Type B pancreatic cell (in vitro differentiated cells): ENCODE measurements around the gene CDK16. TPM values are rescaled to one million over a fixed set of nuclear protein-coding genes. Genes with fewer than 3 reads are reported as not detected.

ENCODE experiments used
- DNase-seq: peaks from one replicate; pipeline ENCODE4 v3.0.0; 2021; ENCODE audit warnings: mixed read lengths; ENCODE audit not compliant: unreplicated experiment; ENCODE audit errors: extremely low spot score
- H3K27ac Mint-ChIP-seq: 2 replicates; pipeline ENCODE4 v1.8.0; 2021; ENCODE audit warnings: mild to moderate bottlenecking, mixed read lengths
- H3K27me3 Mint-ChIP-seq: 2 replicates; pipeline ENCODE4 v1.8.0; 2021; ENCODE audit warnings: mixed read lengths
- H3K36me3 Mint-ChIP-seq: 2 replicates; pipeline ENCODE4 v1.8.0; 2021; ENCODE audit warnings: mixed read lengths
- H3K4me1 Mint-ChIP-seq: one replicate; pipeline ENCODE4 v1.8.0; 2021; ENCODE audit warnings: mixed read lengths; ENCODE audit not compliant: unreplicated experiment
- H3K4me3 Mint-ChIP-seq: 2 replicates; pipeline ENCODE4 v1.8.0; 2021; ENCODE audit warnings: mild to moderate bottlenecking, mixed read lengths
- H3K9me3 Mint-ChIP-seq: 2 replicates; pipeline ENCODE4 v1.8.0; 2021; ENCODE audit warnings: mixed read lengths
- CTCF ChIP-seq: fragments of 200-600 bp; sonication (generic); conservative IDR thresholded peaks from 2 replicates; pipeline ENCODE4 v1.5.0; 2021; ENCODE audit warnings: antibody characterized with exemption, mild to moderate bottlenecking
- total RNA-seq: library from RNA; stranded (reverse); gene quantifications from 2 replicates; pipeline ENCODE4 v1.2.1, GENCODE V29; 2021; ENCODE audit warnings: low replicate concordance

CDK16 gene
- total RNA-seq, 1 donor from 2014 or later, result 234 TPM

GRCh38 chrX:47235691-47236103, 17.2 kb downstream of the CDK16 start:
- TF ChIP-seq CTCF, result no peak
- peaks cover 9% of the 10 kb centered on the region for H3K36me3 Mint-ChIP-seq
- H3K4me3 Mint-ChIP-seq, result peak overlapping the region; percentile 78
- no peaks in the 10 kb centered on the region for H3K27me3 Mint-ChIP-seq
- H3K27ac Mint-ChIP-seq, result peak overlapping the region; percentile 100
- peaks cover 34% of the 10 kb centered on the region for H3K4me1 Mint-ChIP-seq
- no peaks in the 10 kb centered on the region for H3K9me3 Mint-ChIP-seq
- DNase-seq, result no peak

- Mint-ChIP-seq H3K36me3 (peaks cover 28% of the 10 kb centered on the region), H3K4me1 (peaks cover 22% of the 10 kb centered on the region), H3K9me3 (no peaks in the 10 kb centered on the region), H3K27ac (no peak overlapping the region), H3K27me3 (no peaks in the 10 kb centered on the region), H3K4me3 (no peak overlapping the region)
- no peak for TF ChIP-seq CTCF
- DNase-seq, result no peak
Measured at GRCh38 chrX:47239199-47239598, 20.7 kb downstream of the CDK16 start.

GRCh38 chrX:47239898-47240545, 21.5 kb downstream of the CDK16 start:
- H3K4me3 Mint-ChIP-seq, result no peak overlapping the region
- peaks cover 30% of the 10 kb centered on the region for H3K36me3 Mint-ChIP-seq
- no peak overlapping the region for H3K27ac Mint-ChIP-seq
- no peaks in the 10 kb centered on the region for H3K27me3 Mint-ChIP-seq
- no peaks in the 10 kb centered on the region for H3K9me3 Mint-ChIP-seq
- H3K4me1 Mint-ChIP-seq, result peaks cover 21% of the 10 kb centered on the region
- no peak for TF ChIP-seq CTCF
- DNase-seq, result no peak

- peaks cover 15% of the 10 kb centered on the region for H3K4me1 Mint-ChIP-seq
- H3K27ac Mint-ChIP-seq, result no peak overlapping the region
- H3K4me3 Mint-ChIP-seq, result no peak overlapping the region
- H3K36me3 Mint-ChIP-seq, result peaks cover 30% of the 10 kb centered on the region
- no peaks in the 10 kb centered on the region for H3K9me3 Mint-ChIP-seq
- no peaks in the 10 kb centered on the region for H3K27me3 Mint-ChIP-seq
- no peak for DNase-seq
- TF ChIP-seq CTCF, result no peak
Measured at GRCh38 chrX:47240619-47241018, 22.1 kb downstream of the CDK16 start.

- DNase-seq, result no peak
- Mint-ChIP-seq H3K36me3 (peaks cover 38% of the 10 kb centered on the region), H3K4me1 (peaks cover 8% of the 10 kb centered on the region), H3K4me3 (no peak overlapping the region), H3K27me3 (no peaks in the 10 kb centered on the region), H3K27ac (no peak overlapping the region), H3K9me3 (no peaks in the 10 kb centered on the region)
- TF ChIP-seq CTCF, result no peak
Measured at GRCh38 chrX:47241201-47242011, 22.9 kb downstream of the CDK16 start.
